PC-3 (cell line): ENCODE data around the gene LPAR1. TPM values are rescaled to one million over a fixed set of nuclear protein-coding genes. Genes with fewer than 3 reads are reported as not detected.

Experiments used
- ATAC-seq: fragments of 200-7000 bp; cut with Tn5 transposase; 2 replicates; pipeline ENCODE4 v1.9.1; 2020; ENCODE audit warnings: mild to moderate bottlenecking, moderate library complexity
- BruUV-seq: library from RNA; stranded (reverse); fragments of 400-500 nt; replicated peaks from 2 replicates; lab custom pipeline; 2021; lab: Mats Ljungman, UMichigan
- CTCF ChIA-PET: fragments of 300-600 bp; sonication (Branson Sonifier 250); formaldehyde crosslinking; loops from one replicate; lab custom pipeline; 2022; ENCODE audit warnings: antibody characterized with exemption; lab: Charles Lee
- POLR2A ChIA-PET: fragments of 300-600 bp; sonication (Branson Sonifier 250); formaldehyde crosslinking; loops from one replicate; lab custom pipeline; 2022; ENCODE audit warnings: antibody characterized with exemption; ENCODE audit not compliant: unreplicated experiment; lab: Charles Lee
- DNase-seq: peaks from one replicate; pipeline ENCODE4 v3.0.0-alpha.2; 2015
- H2AFZ ChIP-seq: fragments of 300-600 bp; sonication (generic); 2 replicates; pipeline ENCODE4 v1.6.0; 2016; ENCODE audit warnings: antibody characterized with exemption, low read length
- H3F3A ChIP-seq: fragments of 300-600 bp; sonication (generic); one replicate; pipeline ENCODE4 v1.6.0; 2017; ENCODE audit warnings: antibody characterized with exemption, low read length, control low read depth, mild to moderate bottlenecking; ENCODE audit not compliant: unreplicated experiment
- H3K27ac ChIP-seq: fragments of 300-600 bp; sonication (generic); 2 replicates; pipeline ENCODE4 v1.5.1; 2016; ENCODE audit warnings: mild to moderate bottlenecking, low read length
- H3K27me3 ChIP-seq: fragments of 300-600 bp; sonication (generic); 2 replicates; pipeline ENCODE4 v1.6.1; 2016; ENCODE audit warnings: low read length, mixed read lengths
- H3K36me3 ChIP-seq: fragments of 300-600 bp; sonication (generic); 2 replicates; pipeline ENCODE4 v1.6.1; 2016; ENCODE audit warnings: low read depth, mixed run types, low read length, mixed read lengths
- H3K4me1 ChIP-seq: fragments of 300-600 bp; sonication (generic); 2 replicates; pipeline ENCODE4 v1.5.1; 2016; ENCODE audit warnings: low read length; ENCODE audit not compliant: insufficient read depth
- H3K4me2 ChIP-seq: fragments of 300-600 bp; sonication (generic); 2 replicates; pipeline ENCODE4 v1.6.0; 2016; ENCODE audit warnings: low read length
- H3K4me3 ChIP-seq: fragments of 300-600 bp; sonication (generic); 2 replicates; pipeline ENCODE4 v1.5.1; 2016; ENCODE audit warnings: mild to moderate bottlenecking, low read length, mixed read lengths
- H3K79me2 ChIP-seq: fragments of 300-600 bp; sonication (generic); 2 replicates; pipeline ENCODE4 v1.6.1; 2017; ENCODE audit warnings: low read length, mixed read lengths
- H3K9ac ChIP-seq: fragments of 300-600 bp; sonication (generic); 2 replicates; pipeline ENCODE4 v1.6.0; 2016; ENCODE audit warnings: mild to moderate bottlenecking, low read length
- H3K9me2 ChIP-seq: fragments of 300-600 bp; sonication (generic); replicated peaks from 2 replicates; pipeline ENCODE4 v1.6.1; 2016; ENCODE audit warnings: mixed run types, low read length, mixed read lengths
- H3K9me3 ChIP-seq: fragments of 300-600 bp; sonication (generic); 2 replicates; pipeline ENCODE4 v1.6.1; 2016; ENCODE audit warnings: low read length, mixed read lengths
- H4K20me1 ChIP-seq: fragments of 300-600 bp; sonication (generic); 2 replicates; pipeline ENCODE4 v1.6.1; 2016; ENCODE audit warnings: low read length, mixed read lengths
- EZH2 ChIP-seq: fragments of 300-600 bp; sonication (generic); IDR thresholded peaks from one replicate; pipeline ENCODE4 v1.6.1; 2017; ENCODE audit warnings: antibody characterized with exemption, mild to moderate bottlenecking, low read length; ENCODE audit not compliant: unreplicated experiment
- EZH2phosphoT487 ChIP-seq: fragments of 300-600 bp; sonication (generic); IDR thresholded peaks from 2 replicates; pipeline ENCODE4 v1.6.1; 2018; ENCODE audit warnings: mild to moderate bottlenecking, antibody characterized with exemption, low read length, borderline replicate concordance
- intact Hi-C: fragments of 100-400 bp; cut with micrococcal nuclease; formaldehyde crosslinking; loops from 2 replicates; pipeline ENCODE4 v1.9.0; 2023
- total RNA-seq: library from RNA; depleted of rRNA; stranded (reverse); fragments of >200 nt; gene quantifications from 2 replicates; pipeline ENCODE4 v1.2.3, GENCODE V29; 2014
- TF ChIP-seq, protein P1 (sequence below): fragments of 300-600 bp; sonication (generic); conservative IDR thresholded peaks from 2 replicates; pipeline ENCODE4 v1.5.1; 2017; ENCODE audit warnings: antibody characterized with exemption, low read depth, mild to moderate bottlenecking, low read length

The LPAR1 gene
- total RNA-seq, 1 experiment from 2014 or later = 67.9 TPM

GRCh38 chr9:110947491-110948044, 90.7 kb downstream of the LPAR1 start:
- no peaks in the 10 kb centered on the region for H3K9me2 ChIP-seq
- ATAC-seq = no peak
- H3K79me2 ChIP-seq = peaks cover 95% of the 10 kb centered on the region
- H3K4me1 ChIP-seq = peaks cover 41% of the 10 kb centered on the region
- 0 out of 2 replicates have a peak overlapping the region, but pooled peaks have one; percentile 4 for H3K27ac ChIP-seq
- H3K27me3 ChIP-seq = no peaks in the 10 kb centered on the region
- H3K9ac ChIP-seq = no peak overlapping the region
- intact Hi-C loops = no loop called here
- no peaks in the 10 kb centered on the region for H4K20me1 ChIP-seq
- H3F3A ChIP-seq = peaks cover 9% of the 10 kb centered on the region
- no TSS peak for BruUV-seq
- H3K4me2 ChIP-seq = no peak overlapping the region
- no peaks in the 10 kb centered on the region for H3K9me3 ChIP-seq
- no peak overlapping the region for H2AFZ ChIP-seq
- H3K36me3 ChIP-seq = peaks cover 50% of the 10 kb centered on the region
- ChIA-PET POLR2A (no interaction called here), CTCF (no interaction called here)
- H3K4me3 ChIP-seq = no peak overlapping the region
- no peak for DNase-seq
- TF ChIP-seq, protein P1, sequence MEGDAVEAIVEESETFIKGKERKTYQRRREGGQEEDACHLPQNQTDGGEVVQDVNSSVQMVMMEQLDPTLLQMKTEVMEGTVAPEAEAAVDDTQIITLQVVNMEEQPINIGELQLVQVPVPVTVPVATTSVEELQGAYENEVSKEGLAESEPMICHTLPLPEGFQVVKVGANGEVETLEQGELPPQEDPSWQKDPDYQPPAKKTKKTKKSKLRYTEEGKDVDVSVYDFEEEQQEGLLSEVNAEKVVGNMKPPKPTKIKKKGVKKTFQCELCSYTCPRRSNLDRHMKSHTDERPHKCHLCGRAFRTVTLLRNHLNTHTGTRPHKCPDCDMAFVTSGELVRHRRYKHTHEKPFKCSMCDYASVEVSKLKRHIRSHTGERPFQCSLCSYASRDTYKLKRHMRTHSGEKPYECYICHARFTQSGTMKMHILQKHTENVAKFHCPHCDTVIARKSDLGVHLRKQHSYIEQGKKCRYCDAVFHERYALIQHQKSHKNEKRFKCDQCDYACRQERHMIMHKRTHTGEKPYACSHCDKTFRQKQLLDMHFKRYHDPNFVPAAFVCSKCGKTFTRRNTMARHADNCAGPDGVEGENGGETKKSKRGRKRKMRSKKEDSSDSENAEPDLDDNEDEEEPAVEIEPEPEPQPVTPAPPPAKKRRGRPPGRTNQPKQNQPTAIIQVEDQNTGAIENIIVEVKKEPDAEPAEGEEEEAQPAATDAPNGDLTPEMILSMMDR = no peak
- TF ChIP-seq EZH2phosphoT487 (no peak), EZH2 (no peak)

DNA sequence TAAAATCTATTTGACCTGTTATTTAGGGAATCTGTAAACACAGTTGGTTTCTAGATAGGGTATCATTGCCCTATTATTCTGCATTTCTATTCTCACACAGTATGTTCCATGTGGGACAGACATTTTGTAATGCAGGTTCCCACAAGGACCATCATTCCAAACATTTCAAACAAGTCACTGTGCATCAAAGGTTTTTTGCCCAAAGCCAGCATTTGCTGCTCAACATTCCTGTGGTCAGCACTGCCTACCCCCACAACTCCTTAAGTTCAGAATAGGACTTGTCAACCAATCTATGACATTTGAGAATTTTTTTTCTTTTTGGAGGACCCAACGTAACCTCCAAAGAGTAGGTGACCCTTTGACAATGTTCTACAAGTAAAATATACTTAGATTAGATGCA, 95.7 kb downstream of the LPAR1 start:
- Histone ChIP-seq H3K27me3 (no peaks in the 10 kb centered on the region), H3K4me1 (peaks cover 47% of the 10 kb centered on the region), H3K36me3 (peaks cover 73% of the 10 kb centered on the region), H2AFZ (no peak overlapping the region), H3K27ac (peak overlapping the region; percentile 100), H3K9ac (no peak overlapping the region), H3F3A (no peaks in the 10 kb centered on the region), H4K20me1 (no peaks in the 10 kb centered on the region), H3K79me2 (peaks cover 92% of the 10 kb centered on the region), H3K9me2 (no peaks in the 10 kb centered on the region), H3K9me3 (no peaks in the 10 kb centered on the region), H3K4me3 (no peak overlapping the region), H3K4me2 (no peak overlapping the region)
- TF ChIP-seq EZH2phosphoT487 (no peak), EZH2 (no peak)
- TF ChIP-seq, protein P1 = no peak
- ATAC-seq (no peak), DNase-seq (peak; percentile 40)
- intact Hi-C loops = no loop called here
- POLR2A ChIA-PET = no interaction called here
- CTCF ChIA-PET = no interaction called here
- no TSS peak for BruUV-seq

DNA sequence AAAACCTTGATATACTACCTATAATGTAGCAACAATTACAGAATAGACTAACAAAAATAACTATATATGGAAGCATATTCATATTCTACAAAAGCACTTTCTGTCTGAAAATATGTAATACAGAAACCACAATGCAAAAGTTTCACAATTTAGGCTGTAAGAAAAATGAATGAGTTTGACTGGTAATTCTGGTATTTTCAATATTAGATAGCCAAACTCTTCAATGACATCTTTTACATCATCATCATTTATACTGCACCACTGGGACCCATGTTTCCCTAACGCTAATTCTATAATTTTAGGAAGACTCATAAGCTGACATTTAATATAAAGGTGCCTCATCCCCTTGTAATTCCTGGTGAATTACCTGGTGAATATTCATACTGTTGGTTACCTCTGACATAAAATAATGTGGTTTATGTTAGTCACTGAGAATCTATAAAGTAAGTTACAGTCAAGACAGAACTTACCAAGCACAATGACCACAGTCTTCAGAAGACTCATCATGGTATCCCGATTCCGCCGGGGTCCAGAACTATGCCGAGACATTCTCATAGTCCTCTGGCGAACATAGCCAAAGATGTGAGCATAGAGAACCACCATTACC, 97.2 kb downstream of the LPAR1 start:
- TF ChIP-seq EZH2 (no peak), EZH2phosphoT487 (no peak)
- TF ChIP-seq, protein P1 = no peak
- Histone ChIP-seq H3K79me2 (peaks cover 92% of the 10 kb centered on the region), H3K4me2 (no peak overlapping the region), H3K4me3 (no peak overlapping the region), H3F3A (no peaks in the 10 kb centered on the region), H3K27ac (peak overlapping the region; percentile 100), H3K4me1 (peaks cover 58% of the 10 kb centered on the region), H3K27me3 (no peaks in the 10 kb centered on the region), H4K20me1 (no peaks in the 10 kb centered on the region), H3K36me3 (peaks cover 77% of the 10 kb centered on the region), H3K9me2 (no peaks in the 10 kb centered on the region), H2AFZ (no peak overlapping the region), H3K9me3 (no peaks in the 10 kb centered on the region), H3K9ac (peak overlapping the region; percentile 66)
- DNase-seq (peak; percentile 50), ATAC-seq (no peak)
- intact Hi-C loops = no loop called here
- ChIA-PET CTCF (no interaction called here), POLR2A (no interaction called here)
- no TSS peak for BruUV-seq
